Thyroid gland (tissue), 4 donors: ENCODE data around the gene DLGAP4. TPM values are rescaled to one million over a fixed set of nuclear protein-coding genes. Genes with fewer than 3 reads are reported as not detected.

Experiments
- DNase-seq, 2 donors: peaks; one replicate each; pipeline ENCODE4 v3.0.0-alpha.2; 2019
- H3K27ac ChIP-seq, 3 donors: fragments of 200-600 bp; sonication (generic); 1 replicate in 2 of 3; 2 replicates in 1 of 3; pipeline ENCODE4 v1.5.1; 2016 to 2019; ENCODE audit warnings: mild to moderate bottlenecking in 1 of 3, moderate library complexity in 1 of 3
- H3K27me3 ChIP-seq: fragments of 200-600 bp; sonication (generic); one replicate; pipeline ENCODE4 v1.5.1; 2019
- H3K36me3 ChIP-seq, 2 donors: fragments of 200-600 bp; sonication (generic); one replicate each; pipeline ENCODE4 v1.5.1; 2016 to 2019
- H3K4me1 ChIP-seq, 2 donors: fragments of 200-600 bp; sonication (generic); one replicate each; pipeline ENCODE4 v1.5.1; 2017 to 2019
- H3K4me3 ChIP-seq, 3 donors: fragments of 200-600 bp; sonication (generic); replicated peaks in 1 of 3; 1 replicate in 2 of 3; 2 replicates in 1 of 3; pipeline ENCODE4 v1.5.1; 2016; ENCODE audit warnings: mild to moderate bottlenecking in 1 of 3
- H3K9me3 ChIP-seq: fragments of 200-600 bp; sonication (generic); one replicate; pipeline ENCODE4 v1.5.1; 2017
- CTCF ChIP-seq, 6 experiments: fragments of 200-600 bp in 3 of 6; fragments of 450-650 bp in 3 of 6; sonication (generic) in 3 of 6; IDR thresholded peaks; one replicate each; pipeline ENCODE4 v1.5.1; 2016 to 2019; ENCODE audit warnings: antibody characterized with exemption in 6 of 6, mild to moderate bottlenecking in 2 of 6, inconsistent platforms in 1 of 6, moderate library complexity in 1 of 6
- POLR2A ChIP-seq, 2 donors: fragments of 450-650 bp; IDR thresholded peaks; one replicate each; pipeline ENCODE4 v1.6.1; 2017; ENCODE audit warnings: antibody characterized with exemption in 2 of 2, mild to moderate bottlenecking in 2 of 2, moderate library complexity in 1 of 2
- WGBS, 2 donors: methylation state at CpG; one replicate each; pipeline ENCODE4 v1.1.5; 2017; 5-methylcytosine and 5-hydroxymethylcytosine counted together
- intact Hi-C: fragments of 100-400 bp; cut with DNase I; formaldehyde crosslinking; loops from one replicate; pipeline ENCODE4 v1.15.1; 2023
- total RNA-seq, 4 donors: library from RNA; depleted of rRNA; stranded (reverse); fragments of >200 nt; gene quantifications; one replicate each; pipeline ENCODE4 v1.2.3, GENCODE V29; 2016

The DLGAP4 gene
- total RNA-seq, 4 donors from 2014 or later = 29.3 to 52.4 (median 41.5) TPM

DNA sequence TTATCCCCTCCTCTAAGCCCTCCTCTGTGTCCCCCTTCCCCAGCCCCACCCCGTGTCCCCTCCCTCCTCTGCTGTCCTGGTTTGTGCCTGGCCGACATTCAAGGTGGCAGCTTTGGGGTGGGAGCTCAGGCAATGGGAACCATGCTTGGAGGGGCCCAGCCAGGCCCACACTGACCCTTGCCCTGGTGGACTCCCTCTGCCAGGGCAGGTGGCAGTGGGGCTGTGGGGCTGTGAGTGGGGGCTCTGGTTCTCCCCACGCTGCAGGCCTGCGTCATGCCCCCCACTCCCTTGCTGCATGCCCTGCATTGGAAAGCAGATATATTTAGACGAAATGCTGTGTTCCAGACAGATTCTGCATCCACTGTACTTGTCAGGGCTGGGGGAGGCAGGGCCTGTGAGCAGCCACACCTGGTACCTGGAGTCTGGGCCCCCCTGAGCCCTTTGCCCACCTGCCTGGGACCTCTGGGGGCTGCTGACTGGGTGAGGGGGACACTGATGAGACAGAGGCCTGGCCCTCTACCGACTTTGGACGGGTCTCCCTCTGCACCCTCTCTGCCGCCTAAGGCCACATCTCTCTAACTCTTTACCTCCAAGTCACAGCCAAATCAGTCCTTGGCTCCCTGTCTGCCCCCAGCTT is 14.2 kb downstream of the DLGAP4 start:
- no peak for TF ChIP-seq POLR2A (IDR thresholded peaks at IDR 0.05)
- no peak for TF ChIP-seq CTCF (IDR thresholded peaks at IDR 0.05)
- Histone ChIP-seq H3K36me3 (no peaks in the 10 kb centered on the region), H3K4me1 (no peaks in the 10 kb centered on the region), H3K4me3 (no peak overlapping the region), H3K27ac (no peak overlapping the region), H3K9me3 (no peaks in the 10 kb centered on the region), H3K27me3 (no peaks in the 10 kb centered on the region)
- intact Hi-C loops = no loop called here
- 66% methylated on average over 5 to 8 of the region's 8 CpGs for WGBS, 2 donors
- no peak for DNase-seq

GRCh38 chr20:36320898-36321695 is 15.0 kb downstream of the DLGAP4 start:
- no peaks in the 10 kb centered on the region for H3K36me3 ChIP-seq
- intact Hi-C loops = no loop called here
- no peak overlapping the region for H3K4me3 ChIP-seq
- H3K27me3 ChIP-seq = no peaks in the 10 kb centered on the region
- H3K9me3 ChIP-seq = no peaks in the 10 kb centered on the region
- no peaks in the 10 kb centered on the region for H3K4me1 ChIP-seq
- 84 to 87% methylated on average over 24 of the region's 24 CpGs for WGBS, 2 donors
- DNase-seq = no peak
- TF ChIP-seq CTCF (IDR thresholded peaks at IDR 0.05) (no peak), POLR2A (IDR thresholded peaks at IDR 0.05) (no peak)
- no peak overlapping the region for H3K27ac ChIP-seq

- no peak for DNase-seq
- Histone ChIP-seq H3K9me3 (no peaks in the 10 kb centered on the region), H3K27ac (no peak overlapping the region), H3K36me3 (no peaks in the 10 kb centered on the region), H3K4me3 (no peak overlapping the region), H3K4me1 (no peaks in the 10 kb centered on the region), H3K27me3 (no peaks in the 10 kb centered on the region)
- intact Hi-C loops = no loop called here
- TF ChIP-seq CTCF (IDR thresholded peaks at IDR 0.05) (no peak), POLR2A (IDR thresholded peaks at IDR 0.05) (no peak)
- 69 to 77% methylated on average over 5 of the region's 5 CpGs for WGBS, 2 donors
Observed at GRCh38 chr20:36322131-36322530, 16.0 kb downstream of the DLGAP4 start.

GRCh38 chr20:36330091-36330490 is 24.0 kb downstream of the DLGAP4 start:
- H3K36me3 ChIP-seq = no peaks in the 10 kb centered on the region
- no peaks in the 10 kb centered on the region for H3K9me3 ChIP-seq
- H3K4me1 ChIP-seq = no peaks in the 10 kb centered on the region
- TF ChIP-seq CTCF (IDR thresholded peaks at IDR 0.05) = no peak
- TF ChIP-seq POLR2A (IDR thresholded peaks at IDR 0.05) = no peak
- intact Hi-C loops = no loop called here
- 80% methylated on average over 5 of the region's 5 CpGs for WGBS, 2 donors
- H3K27ac ChIP-seq = no peak overlapping the region
- DNase-seq = no peak
- H3K27me3 ChIP-seq = no peaks in the 10 kb centered on the region
- H3K4me3 ChIP-seq = no peak overlapping the region

DNA sequence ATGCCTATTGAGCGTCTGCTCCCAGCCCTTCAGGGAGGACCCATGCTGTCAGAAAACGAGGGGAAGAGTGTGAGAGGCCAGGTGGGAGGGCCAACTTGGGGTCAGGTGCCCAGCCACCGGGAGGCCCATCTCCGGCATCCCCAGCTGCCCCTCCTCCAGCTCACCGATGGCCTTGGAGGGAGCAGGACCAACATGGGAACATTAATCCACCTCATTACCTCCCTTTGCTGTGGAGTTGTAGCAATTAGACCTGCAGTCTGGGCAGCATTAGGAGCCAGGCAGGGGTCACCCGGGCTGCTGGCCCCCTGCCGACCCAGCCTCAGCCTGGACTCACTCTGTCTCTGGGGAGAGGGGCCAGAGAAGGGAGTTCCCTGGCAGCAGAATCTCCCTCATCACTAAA is 25.1 kb downstream of the DLGAP4 start:
- TF ChIP-seq CTCF (IDR thresholded peaks at IDR 0.05) (no peak), POLR2A (IDR thresholded peaks at IDR 0.05) (no peak)
- intact Hi-C loops = no loop called here
- no peaks in the 10 kb centered on the region for H3K36me3 ChIP-seq
- no peaks in the 10 kb centered on the region for H3K4me1 ChIP-seq
- no peak overlapping the region for H3K27ac ChIP-seq
- no peak for DNase-seq
- H3K4me3 ChIP-seq = no peak overlapping the region
- no peaks in the 10 kb centered on the region for H3K27me3 ChIP-seq
- no peaks in the 10 kb centered on the region for H3K9me3 ChIP-seq
- WGBS, 2 donors = 38 to 40% methylated on average over 2 to 7 of the region's 7 CpGs
